Stimulated activated naive CD8-positive, alpha-beta T cell treated with anti-CD3 and anti-CD28 coated beads, Interleukin-15, amount 100 ng/mL, for 72 hours (primary cell): ENCODE results near the gene RPS19.
"Not testable (repeated sequence)": the region's sequence is repeated elsewhere in the genome, so short reads cannot be mapped to it uniquely, and the experiment has no call there.

Experiments
- ATAC-seq: fragments of 150-1000 bp; cut with Tn5 transposase; 2 replicates; pipeline ENCODE4 v1.10.0; 2021; ENCODE audit warnings: mild to moderate bottlenecking, moderate library complexity
- DNase-seq, 2 donors: peaks; one replicate each; pipeline ENCODE4 v3.0.0; 2021 to 2022
- H3K27ac Mint-ChIP-seq, 2 donors: one replicate each; pipeline ENCODE4 v1.8.0; 2022; ENCODE audit warnings: mild to moderate bottlenecking in 2 of 2, mixed read lengths in 2 of 2, moderate library complexity in 2 of 2
- H3K27me3 Mint-ChIP-seq: one replicate; pipeline ENCODE4 v1.8.0; 2022; ENCODE audit warnings: mixed read lengths
- H3K4me1 Mint-ChIP-seq: one replicate; pipeline ENCODE4 v1.8.0; 2022; ENCODE audit warnings: mild to moderate bottlenecking, mixed read lengths
- H3K4me3 Mint-ChIP-seq, 2 donors: one replicate each; pipeline ENCODE4 v1.8.0; 2022; ENCODE audit warnings: mild to moderate bottlenecking in 2 of 2, mixed read lengths in 2 of 2, moderate library complexity in 1 of 2
- H3K9me3 Mint-ChIP-seq, 2 donors: one replicate each; pipeline ENCODE4 v1.8.0; 2022; ENCODE audit warnings: mixed read lengths in 2 of 2

The RPS19 gene

DNA sequence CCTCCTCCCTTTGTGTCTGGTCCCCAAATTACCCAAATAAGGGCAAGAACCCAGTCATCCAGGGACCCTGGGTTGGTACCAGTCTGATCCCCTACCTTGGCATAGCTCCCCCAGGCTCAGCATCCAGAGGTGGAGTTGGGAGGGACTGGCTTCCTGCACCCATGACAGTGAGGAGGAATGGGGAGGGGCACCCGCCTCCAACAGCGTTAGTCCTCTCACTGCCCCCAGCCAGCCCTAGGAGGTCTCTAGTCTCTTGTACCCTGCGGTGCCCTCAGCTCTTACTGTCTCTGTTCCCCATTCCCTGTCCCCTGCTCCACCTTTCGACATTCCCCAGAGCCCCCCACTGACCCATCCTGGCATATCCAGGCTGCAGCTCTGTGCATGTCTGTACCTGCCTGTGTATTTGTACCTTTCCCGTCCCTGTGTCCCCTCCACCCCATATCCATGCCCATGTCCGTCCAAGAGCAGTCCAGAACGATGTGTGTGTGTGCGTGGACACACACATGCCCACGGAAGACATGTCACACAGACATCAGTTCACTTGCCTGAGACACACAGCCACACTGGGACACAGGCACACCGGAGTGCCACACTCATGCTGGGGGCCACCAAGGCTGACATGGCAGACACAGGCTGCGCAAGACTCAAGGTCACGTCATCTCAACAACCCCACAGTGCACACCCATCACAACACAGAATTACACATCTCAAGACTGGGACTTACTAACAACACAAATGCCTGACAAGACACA, 50.4 kb downstream of the RPS19 start:
- no peak for DNase-seq
- H3K9me3 Mint-ChIP-seq, result no peaks in the 10 kb centered on the region
- peaks cover 74% of the 10 kb centered on the region for H3K4me1 Mint-ChIP-seq
- ATAC-seq, result no peak
- H3K27ac Mint-ChIP-seq, result peak overlapping the region in 1 of 2 donors; percentile 56
- H3K4me3 Mint-ChIP-seq, result no peak overlapping the region
- no peaks in the 10 kb centered on the region for H3K27me3 Mint-ChIP-seq

DNA sequence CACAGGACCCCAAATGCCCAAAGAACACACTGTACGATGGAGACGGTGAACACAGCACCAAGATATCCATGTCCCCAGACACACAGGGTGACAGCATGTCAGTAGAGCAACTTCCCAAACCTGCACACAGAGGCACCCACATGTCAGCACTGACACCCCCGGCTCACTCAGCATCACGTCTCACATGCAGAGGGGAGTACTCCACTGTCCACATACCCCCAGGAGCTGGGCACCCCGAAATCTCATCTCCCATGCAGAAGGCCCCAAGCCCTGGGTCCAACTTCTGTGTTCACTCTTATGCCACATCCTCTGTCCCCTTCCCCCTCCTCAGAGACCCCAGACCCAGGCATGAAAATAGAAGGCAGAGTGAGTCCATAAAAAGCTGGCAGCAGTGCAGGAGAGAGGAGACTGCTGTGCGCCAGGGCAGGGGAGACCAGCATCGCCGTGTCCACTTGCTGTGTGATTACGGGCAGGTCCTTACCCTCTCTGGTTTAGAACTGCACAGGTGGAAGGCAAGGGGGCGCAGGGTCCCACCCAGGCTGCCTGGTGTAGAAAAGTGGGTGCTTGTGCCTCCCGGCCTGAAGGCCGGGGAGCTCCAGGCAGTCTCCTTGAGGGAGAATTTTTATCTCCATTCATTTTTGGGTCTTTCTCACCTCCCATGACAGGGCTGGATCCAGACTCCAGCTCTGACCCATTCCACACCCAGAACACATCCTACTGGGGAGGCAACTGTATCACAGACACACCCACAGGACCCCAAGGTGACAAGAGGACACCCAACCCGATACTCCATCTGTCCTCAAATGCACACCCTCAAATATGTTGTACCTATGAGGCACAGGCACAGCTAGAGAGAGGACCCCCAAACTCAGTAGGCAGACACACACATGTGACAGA, 51.2 kb downstream of the RPS19 start:
- Mint-ChIP-seq H3K27ac (peak overlapping the region in 1 of 2 donors; percentile 68), H3K4me3 (no peak overlapping the region), H3K27me3 (no peaks in the 10 kb centered on the region), H3K4me1 (peaks cover 66% of the 10 kb centered on the region), H3K9me3 (no peaks in the 10 kb centered on the region)
- DNase-seq, result no peak
- ATAC-seq, result peak; percentile 21

DNA sequence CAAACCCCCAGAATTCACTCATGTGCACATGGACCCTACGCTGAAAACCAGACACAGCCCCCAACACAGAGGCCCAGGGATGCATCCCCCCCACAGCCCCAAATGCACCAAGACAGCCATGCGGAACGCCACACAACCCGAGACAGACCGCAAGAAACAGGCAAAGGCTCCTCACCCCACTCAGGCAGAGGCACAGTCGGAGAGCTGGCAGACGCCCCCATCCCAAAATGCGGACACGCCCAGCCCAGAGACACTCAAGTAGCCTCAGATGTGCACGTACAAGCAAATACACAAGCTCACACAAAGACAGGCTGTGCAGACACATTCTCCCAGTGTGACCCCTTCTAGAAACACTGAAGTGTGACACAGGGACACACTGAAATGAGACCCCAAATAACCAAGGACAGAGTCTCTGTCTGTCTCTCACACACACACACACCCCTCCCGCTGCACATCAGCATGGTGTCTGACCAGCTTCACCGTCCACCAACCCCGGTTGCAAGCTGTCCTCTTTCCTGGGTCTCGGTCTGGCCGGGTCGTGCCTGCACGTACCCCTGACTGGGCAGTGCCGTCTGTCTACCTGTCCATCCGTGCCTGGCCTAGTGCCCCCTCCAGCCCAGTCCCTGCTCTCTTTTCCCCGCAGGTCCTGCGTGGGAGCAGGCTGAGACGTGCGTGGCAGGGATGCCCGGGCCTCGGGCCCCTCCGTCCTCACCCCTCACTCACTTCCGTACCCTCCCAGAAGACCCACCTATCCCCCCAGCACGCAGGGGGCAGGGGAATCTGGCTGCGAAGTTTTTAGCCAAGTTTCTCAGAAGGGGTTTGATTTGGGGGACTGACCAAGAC, 52.1 kb downstream of the RPS19 start:
- DNase-seq (no peak), ATAC-seq (peak; percentile 5)
- H3K9me3 Mint-ChIP-seq, result no peaks in the 10 kb centered on the region
- H3K27me3 Mint-ChIP-seq, result no peaks in the 10 kb centered on the region
- H3K4me1 Mint-ChIP-seq, result peaks cover 57% of the 10 kb centered on the region
- peak overlapping the region in 1 of 2 donors; percentile 89 for H3K27ac Mint-ChIP-seq
- peak overlapping the region in 1 of 2 donors; percentile 41 for H3K4me3 Mint-ChIP-seq

DNA sequence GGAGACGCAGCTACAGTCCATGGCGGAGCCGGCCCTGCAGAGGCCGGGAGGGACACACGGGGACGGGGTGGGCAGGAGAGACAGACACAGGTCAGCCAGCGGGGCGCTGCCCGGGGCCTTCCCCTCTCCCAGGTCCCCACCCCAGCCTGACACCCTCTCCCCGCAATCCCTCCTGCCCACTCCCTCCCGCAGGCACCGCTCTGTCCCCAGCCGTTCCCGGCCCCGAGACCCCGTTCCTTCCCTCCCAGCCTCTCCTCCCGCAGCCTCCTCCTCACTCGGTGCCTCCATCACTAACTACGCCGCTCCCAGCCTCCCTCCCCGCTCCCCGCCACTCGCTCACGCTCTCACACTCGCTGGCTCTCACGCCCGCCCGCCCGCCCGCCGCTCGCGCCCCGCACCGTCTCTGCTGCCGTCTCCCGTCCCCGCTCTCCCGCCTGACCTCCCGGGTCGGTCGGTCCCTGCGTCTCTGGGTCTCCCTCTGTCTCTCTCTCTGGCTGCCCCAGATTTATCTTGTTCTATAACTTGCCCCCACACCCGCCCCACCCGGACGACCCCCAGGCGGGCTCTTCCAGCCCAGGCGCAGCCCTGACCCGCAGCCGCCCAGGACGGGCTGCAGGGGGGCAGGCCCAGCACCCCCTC, 53.0 kb downstream of the RPS19 start:
- H3K27me3 Mint-ChIP-seq, result no peaks in the 10 kb centered on the region
- no peak for DNase-seq
- H3K27ac Mint-ChIP-seq, result peak overlapping the region in 1 of 2 donors; percentile 43
- H3K4me1 Mint-ChIP-seq, result peaks cover 52% of the 10 kb centered on the region
- ATAC-seq, result peak; percentile 39
- H3K9me3 Mint-ChIP-seq, result no peaks in the 10 kb centered on the region
- H3K4me3 Mint-ChIP-seq, result peak overlapping the region; percentile 17 to 38

DNA sequence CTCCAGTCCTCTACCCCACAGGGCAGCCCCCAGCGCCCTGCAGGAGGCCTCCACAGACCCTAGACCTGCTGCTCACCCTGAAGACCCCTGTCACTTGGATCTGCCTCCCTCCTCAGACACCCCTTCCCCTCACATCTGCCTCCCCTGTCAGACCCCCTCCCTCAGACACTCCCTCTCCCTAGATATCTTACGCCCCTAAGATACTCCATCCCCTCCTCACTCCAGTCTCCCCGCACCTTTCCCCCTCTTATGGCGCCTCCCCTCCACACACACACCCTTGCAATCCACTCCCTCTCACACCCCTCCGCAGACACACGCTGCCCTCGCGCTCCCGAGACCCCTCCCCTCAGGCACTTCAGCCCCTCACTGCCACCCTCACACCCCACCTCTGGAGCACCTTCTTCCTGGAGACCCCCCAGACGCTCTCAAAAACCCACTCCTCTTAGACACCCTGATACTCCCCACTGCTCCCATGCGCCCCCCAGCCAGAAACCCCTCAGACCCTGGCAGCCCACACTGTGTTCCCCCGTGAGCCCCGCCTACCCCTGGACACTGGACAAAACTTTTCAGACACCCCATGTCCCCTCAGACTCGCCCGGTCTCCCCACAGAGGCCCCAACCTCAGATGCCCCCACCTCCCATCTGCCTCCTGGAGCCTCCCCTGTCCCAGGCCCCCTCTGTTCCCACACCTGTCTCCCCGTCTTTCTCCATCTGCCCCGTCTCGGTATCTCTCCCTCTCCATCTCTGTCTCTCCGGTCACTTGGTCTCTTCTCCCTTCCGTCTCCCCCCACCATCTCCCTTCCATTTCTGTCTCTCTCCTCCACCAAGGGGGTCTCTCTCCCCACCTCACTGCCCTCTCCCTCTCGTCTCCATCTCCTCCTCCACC, 53.7 kb downstream of the RPS19 start:
- no peak for DNase-seq
- no peaks in the 10 kb centered on the region for H3K27me3 Mint-ChIP-seq
- peak overlapping the region in 1 of 2 donors; percentile 43 for H3K27ac Mint-ChIP-seq
- peak; percentile 29 for ATAC-seq
- peaks cover 49% of the 10 kb centered on the region for H3K4me1 Mint-ChIP-seq
- H3K9me3 Mint-ChIP-seq, result no peaks in the 10 kb centered on the region
- H3K4me3 Mint-ChIP-seq, result peak overlapping the region; percentile 60 to 66

DNA sequence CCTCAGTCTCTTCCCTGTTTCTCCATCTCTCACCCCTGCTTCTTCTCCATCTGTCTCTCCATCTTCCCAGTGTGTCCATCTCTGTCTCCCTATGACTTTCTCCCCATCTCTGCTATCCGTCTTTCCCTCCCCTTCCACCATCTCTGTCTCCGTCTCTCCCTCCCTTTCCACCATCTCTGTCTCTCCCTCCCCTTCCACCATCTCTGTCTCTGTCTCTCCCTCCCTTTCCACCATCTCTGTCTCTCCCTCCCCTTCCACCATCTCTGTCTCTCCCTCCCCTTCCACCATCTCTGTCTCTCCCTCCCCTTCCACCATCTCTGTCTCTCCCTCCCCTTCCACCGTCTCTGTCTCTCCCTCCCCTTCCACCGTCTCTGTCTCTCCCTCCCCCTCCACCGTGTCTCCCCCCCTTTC, 54.4 kb downstream of the RPS19 start:
- H3K9me3 Mint-ChIP-seq, ATAC-seq, H3K27me3 Mint-ChIP-seq, DNase-seq: not testable (repeated sequence)
- H3K27ac Mint-ChIP-seq, result peak overlapping the region in 1 of 2 donors; percentile 43
- H3K4me3 Mint-ChIP-seq, result peak overlapping the region; percentile 60 to 66
- H3K4me1 Mint-ChIP-seq, result peaks cover 43% of the 10 kb centered on the region

DNA sequence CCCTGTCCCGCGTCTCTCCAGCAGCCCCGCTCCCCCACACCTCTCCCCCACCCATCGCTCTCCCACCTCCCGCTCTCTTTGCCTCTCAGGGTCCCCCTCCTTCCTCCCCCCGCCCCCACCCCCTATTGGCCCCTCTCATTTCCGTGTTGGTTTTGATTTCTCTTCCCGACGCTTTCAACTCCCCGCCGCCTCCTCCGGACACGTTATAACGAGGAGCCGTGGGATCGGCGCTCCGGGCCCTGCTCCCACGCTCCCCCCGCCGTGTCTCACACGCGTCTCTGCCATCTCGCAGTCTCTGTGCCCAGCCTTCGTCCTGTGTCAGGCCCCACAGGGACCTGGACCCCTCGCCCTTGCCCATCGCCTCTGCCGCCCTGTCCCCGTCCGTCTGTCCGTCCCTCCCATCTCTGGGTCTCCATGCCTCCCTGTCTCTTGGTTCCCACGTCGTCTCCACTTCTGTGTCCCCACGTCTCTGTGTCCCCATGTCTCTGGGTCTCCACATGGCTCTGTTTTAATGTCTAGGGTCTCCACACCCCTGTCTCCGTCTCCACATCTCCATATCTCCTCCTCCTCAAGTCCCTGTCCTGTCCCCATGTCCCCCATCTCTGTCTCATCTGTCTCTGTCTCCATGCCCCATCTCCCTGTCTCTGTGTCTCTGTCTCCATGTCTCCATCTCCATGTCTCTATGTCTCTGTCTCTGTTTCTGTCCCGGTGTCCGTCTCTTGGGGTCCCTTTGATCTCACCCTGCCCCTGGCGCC, 55.1 kb downstream of the RPS19 start:
- H3K9me3 Mint-ChIP-seq, result no peaks in the 10 kb centered on the region
- ATAC-seq (no peak), DNase-seq (no peak)
- no peaks in the 10 kb centered on the region for H3K27me3 Mint-ChIP-seq
- no peak overlapping the region for H3K4me3 Mint-ChIP-seq
- peaks cover 40% of the 10 kb centered on the region for H3K4me1 Mint-ChIP-seq
- no peak overlapping the region for H3K27ac Mint-ChIP-seq

DNA sequence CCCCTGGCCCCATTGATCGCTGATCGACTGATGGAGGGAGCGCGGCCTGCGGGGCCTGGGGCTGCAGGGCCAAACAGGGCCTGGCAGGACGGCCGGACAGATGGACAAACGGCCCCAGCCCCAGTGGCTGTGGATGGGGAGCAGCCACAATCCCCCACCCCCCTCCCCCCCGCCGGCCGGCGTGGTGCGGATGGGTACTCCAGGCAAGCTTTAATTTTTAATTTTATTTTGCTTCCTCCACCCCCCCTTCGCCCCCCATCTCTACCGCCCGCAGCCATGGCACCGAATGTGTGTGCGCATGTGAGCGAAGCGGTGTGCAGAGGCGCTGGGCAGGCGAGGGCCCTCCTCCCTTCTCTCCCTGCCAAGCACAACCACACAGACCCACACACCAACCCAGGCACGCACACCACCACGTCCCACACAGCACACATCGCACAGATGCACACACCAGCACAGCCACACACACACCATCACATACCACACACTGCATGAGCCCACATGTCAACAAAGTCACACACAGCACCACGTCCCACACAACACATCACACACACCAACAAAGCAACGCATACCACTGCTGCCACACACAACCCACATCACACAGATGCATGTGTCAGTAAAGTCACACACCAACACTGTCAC, 55.8 kb downstream of the RPS19 start:
- ATAC-seq (no peak), DNase-seq (no peak)
- no peak overlapping the region for H3K4me3 Mint-ChIP-seq
- H3K9me3 Mint-ChIP-seq, result no peaks in the 10 kb centered on the region
- H3K27ac Mint-ChIP-seq, result no peak overlapping the region
- peaks cover 34% of the 10 kb centered on the region for H3K4me1 Mint-ChIP-seq
- H3K27me3 Mint-ChIP-seq, result no peaks in the 10 kb centered on the region

DNA sequence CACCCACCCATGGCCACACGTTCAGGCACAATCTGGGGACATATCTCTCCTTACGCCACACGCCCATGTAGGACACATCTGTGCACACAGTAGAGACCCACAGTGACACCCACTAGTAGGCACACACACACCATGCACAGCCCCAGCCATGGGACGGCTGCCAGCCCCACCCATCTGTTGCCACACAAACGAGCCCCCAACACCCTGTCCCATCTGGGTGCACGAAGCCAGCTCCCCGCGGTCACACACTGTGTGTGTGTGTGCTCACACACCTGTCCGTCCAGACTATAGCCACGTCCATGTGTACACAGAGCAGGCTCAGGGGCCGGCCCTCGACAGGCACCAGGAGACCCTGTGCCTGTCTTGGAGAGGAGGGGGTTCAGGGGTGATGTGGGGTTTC, 57.6 kb downstream of the RPS19 start:
- no peak overlapping the region for H3K4me3 Mint-ChIP-seq
- peaks cover 14% of the 10 kb centered on the region for H3K27me3 Mint-ChIP-seq
- H3K27ac Mint-ChIP-seq, result no peak overlapping the region
- peaks cover 32% of the 10 kb centered on the region for H3K4me1 Mint-ChIP-seq
- DNase-seq, result no peak
- peak; percentile 8 for ATAC-seq
- no peaks in the 10 kb centered on the region for H3K9me3 Mint-ChIP-seq

DNA sequence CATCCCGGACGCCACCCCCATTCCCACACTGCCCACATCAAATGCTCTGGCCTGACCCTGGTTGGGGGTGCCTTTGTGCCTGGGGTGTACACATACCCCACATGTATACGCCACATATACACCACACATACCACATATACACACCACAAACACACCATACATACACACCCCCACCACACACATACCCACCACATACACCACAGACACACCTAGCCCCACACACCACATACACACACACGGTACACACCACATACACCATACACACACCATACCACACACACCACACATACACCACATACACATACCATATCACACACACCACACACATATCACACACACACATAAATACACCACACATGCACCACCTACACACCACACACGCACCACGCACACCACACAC, 58.0 kb downstream of the RPS19 start:
- Mint-ChIP-seq H3K9me3 (no peaks in the 10 kb centered on the region), H3K4me1 (peaks cover 34% of the 10 kb centered on the region), H3K27me3 (peaks cover 16% of the 10 kb centered on the region), H3K4me3 (no peak overlapping the region), H3K27ac (no peak overlapping the region)
- DNase-seq (no peak), ATAC-seq (peak; percentile 5)

DNA sequence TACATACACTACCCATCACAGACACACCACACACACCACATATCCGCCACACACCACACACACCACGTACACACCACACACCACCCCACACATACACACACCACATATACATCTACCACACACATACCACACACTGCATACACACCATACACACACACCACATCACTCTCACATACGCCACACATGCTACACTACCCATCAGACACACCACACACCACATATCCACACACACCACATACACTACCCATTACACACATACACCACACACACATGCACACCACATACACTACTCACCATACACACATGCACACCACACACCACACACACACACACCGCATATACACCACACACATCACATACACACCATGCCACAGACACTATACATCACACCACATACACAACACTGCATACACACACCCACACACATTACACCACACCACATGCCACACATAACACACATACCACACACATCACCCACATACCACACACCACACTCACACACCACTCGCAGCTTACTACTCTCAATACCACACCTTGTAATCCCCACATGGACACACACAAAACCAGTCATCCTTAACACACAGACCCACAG, 58.7 kb downstream of the RPS19 start:
- Mint-ChIP-seq H3K9me3 (no peaks in the 10 kb centered on the region), H3K4me3 (no peak overlapping the region), H3K27ac (no peak overlapping the region), H3K4me1 (peaks cover 33% of the 10 kb centered on the region), H3K27me3 (peaks cover 21% of the 10 kb centered on the region)
- ATAC-seq (no peak), DNase-seq (no peak)

DNA sequence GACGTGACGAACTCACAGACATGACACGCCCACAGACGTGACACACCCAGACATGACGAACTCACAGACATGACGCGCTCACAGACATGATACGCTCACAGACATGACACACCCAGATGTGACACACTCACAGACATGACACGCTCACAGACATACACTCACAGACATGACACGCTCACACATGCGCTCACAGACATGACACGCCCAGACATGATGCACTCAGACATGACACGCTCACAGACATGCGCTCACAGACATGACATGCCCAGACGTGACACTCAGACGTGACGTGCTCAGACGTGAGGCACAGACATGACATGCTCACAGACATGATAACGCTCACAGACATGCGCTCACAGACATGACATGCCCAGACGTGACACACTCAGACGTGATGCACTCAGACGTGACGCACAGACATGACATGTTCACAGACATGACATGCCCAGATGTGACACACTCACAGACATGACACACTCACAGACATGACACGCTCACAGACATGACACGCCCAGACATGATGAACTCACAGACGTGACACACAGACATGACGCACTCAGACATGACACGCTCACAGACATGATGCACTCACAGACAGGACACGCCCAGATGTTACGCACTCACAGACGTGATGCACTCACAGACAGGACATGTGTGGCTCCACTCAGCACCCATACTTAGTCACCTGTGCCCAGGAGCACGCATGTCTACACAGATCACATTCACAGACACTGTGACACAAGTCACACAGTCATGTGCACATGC, 60.1 kb downstream of the RPS19 start:
- Mint-ChIP-seq H3K4me1 (peaks cover 26% of the 10 kb centered on the region), H3K27me3 (peaks cover 21% of the 10 kb centered on the region), H3K4me3 (no peak overlapping the region), H3K9me3 (no peaks in the 10 kb centered on the region), H3K27ac (no peak overlapping the region)
- ATAC-seq, result no peak
- DNase-seq, result no peak
